Erythroblast (primary cell): ENCODE results near the gene DLG2.

Source experiments
- GATA1 ChIP-seq: IDR thresholded peaks from 2 replicates; pipeline ENCODE4 v1.6.1; 2011; ENCODE audit warnings: low read depth, mild to moderate bottlenecking, control low read depth, low read length, moderate library complexity
- POLR2A ChIP-seq: IDR thresholded peaks from 2 replicates; pipeline ENCODE4 v1.6.1; 2011; ENCODE audit warnings: mild to moderate bottlenecking, low read length

DNA sequence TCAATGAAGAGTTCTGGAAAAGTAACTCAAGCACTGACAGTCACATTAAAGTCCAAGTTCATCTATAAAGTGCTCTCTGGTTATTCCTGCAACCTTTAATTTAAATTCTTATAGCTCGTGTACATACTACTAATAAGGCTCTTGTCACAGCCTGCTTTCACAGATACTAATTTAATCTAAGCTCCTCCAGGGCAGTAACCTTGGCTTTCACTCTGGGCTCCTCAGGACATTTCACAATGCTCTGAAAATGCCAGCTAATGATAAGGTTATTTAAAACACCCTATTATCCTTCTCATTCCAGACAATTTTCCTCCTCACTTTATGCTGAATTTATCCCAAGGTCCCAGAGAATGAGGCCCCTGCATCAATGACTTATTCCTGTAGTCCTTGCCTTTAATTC lies 2098.3 kb downstream of the DLG2 start:
- TF ChIP-seq POLR2A (no peak), GATA1 (no peak)
